GM12878 (cell line): ENCODE data around the gene IL17RA. TPM values are rescaled to one million over a fixed set of nuclear protein-coding genes. Genes with fewer than 3 reads are reported as not detected.

Experiments
- ATAC-seq: fragments of 200-7000 bp; cut with Tn5 transposase; 3 replicates; pipeline ENCODE4 v1.9.1; 2020; ENCODE audit warnings: mild to moderate bottlenecking, moderate library complexity
- BruUV-seq: library from RNA; stranded (reverse); fragments of 400-500 nt; replicated peaks from 2 replicates; lab custom pipeline; 2021; lab: Mats Ljungman, UMichigan
- CTCF ChIA-PET: fragments of 300-600 bp; sonication (Branson Sonifier 250); formaldehyde crosslinking; extraction: SDS; loops from one replicate; lab custom pipeline; 2021; ENCODE audit warnings: inconsistent platforms; lab: Yijun Ruan, JAX
- POLR2A ChIA-PET: fragments of 350-600 bp; formaldehyde crosslinking; extraction: SDS; loops from one replicate; lab custom pipeline; 2021; ENCODE audit warnings: inconsistent platforms; lab: Charles Lee
- RAD21 ChIA-PET: fragments of 300-600 bp; sonication (Branson Sonifier 250); formaldehyde crosslinking; loops from one replicate; lab custom pipeline; 2023; ENCODE audit warnings: antibody characterized with exemption; ENCODE audit not compliant: unreplicated experiment; lab: Charles Lee
- SMC1A ChIA-PET: fragments of 300-600 bp; sonication (Branson Sonifier 250); formaldehyde crosslinking; loops from one replicate; lab custom pipeline; 2023; ENCODE audit not compliant: unreplicated experiment, uncharacterized antibody; lab: Charles Lee
- DNase-seq: peaks from one replicate; pipeline ENCODE4 v3.0.0-alpha.2; 2011; ENCODE audit warnings: low read depth, low spot score
- FAIRE-seq: peaks from 3 replicates; lab custom pipeline; 2011; peaks lifted over from hg19 to GRCh38; lab: Jason Lieb, UNC
- H2AFZ ChIP-seq: 2 replicates; pipeline ENCODE4 v1.6.0; 2011; ENCODE audit warnings: low read depth, low read length, control low read depth; ENCODE audit not compliant: control insufficient read depth
- H3K27ac ChIP-seq: 2 replicates; pipeline ENCODE4 v1.5.1; 2011; ENCODE audit warnings: control low read depth; ENCODE audit not compliant: control insufficient read depth, insufficient read depth
- H3K27me3 ChIP-seq, 2 experiments: replicated peaks in 1 of 2; 2 replicates each; pipeline versions ENCODE4 v1.6.0 to v1.6.1; 2011; ENCODE audit warnings: low read length in 1 of 2; ENCODE audit not compliant: control insufficient read depth in 2 of 2, insufficient read depth in 2 of 2
- H3K36me3 ChIP-seq, 2 experiments: 2 replicates each; pipeline ENCODE4 v1.5.1; 2011; ENCODE audit warnings: low read length in 1 of 2; ENCODE audit not compliant: control insufficient read depth in 2 of 2, insufficient read depth in 2 of 2
- H3K4me1 ChIP-seq: 2 replicates; pipeline ENCODE4 v1.6.1; 2011; ENCODE audit warnings: mild to moderate bottlenecking, low read length, moderate library complexity, mixed read lengths; ENCODE audit not compliant: control insufficient read depth, insufficient read depth
- H3K4me2 ChIP-seq: 2 replicates; pipeline ENCODE4 v1.6.0; 2011; ENCODE audit warnings: control low read depth; ENCODE audit not compliant: control insufficient read depth, insufficient read depth
- H3K4me3 ChIP-seq: fragments of 200-600 bp; sonication (generic); 2 replicates; pipeline ENCODE4 v1.5.1; 2016
- H3K79me2 ChIP-seq: 2 replicates; pipeline ENCODE4 v1.6.0; 2011; ENCODE audit warnings: low read length; ENCODE audit not compliant: control insufficient read depth, insufficient read depth
- H3K9ac ChIP-seq: 2 replicates; pipeline ENCODE4 v1.8.0; 2011; ENCODE audit warnings: low read length, control low read depth, mixed read lengths; ENCODE audit not compliant: control insufficient read depth, insufficient read depth
- H3K9me3 ChIP-seq: replicated peaks from 3 replicates; pipeline ENCODE4 v1.5.1; 2011; ENCODE audit warnings: mild to moderate bottlenecking, low read length; ENCODE audit not compliant: control insufficient read depth, insufficient read depth
- H4K20me1 ChIP-seq: 2 replicates; pipeline ENCODE4 v1.6.0; 2011; ENCODE audit not compliant: control insufficient read depth, insufficient read depth
- BHLHE40 ChIP-seq, 2 experiments: fragments of 450-650 bp in 1 of 2; IDR thresholded peaks; 2 replicates each; pipeline ENCODE4 v1.6.1; 2011 to 2017; ENCODE audit warnings: low read depth in 2 of 2, borderline replicate concordance in 1 of 2, improper control_type of control experiment in 1 of 2, low read length in 1 of 2, mild to moderate bottlenecking in 1 of 2
- BRCA1 ChIP-seq: IDR thresholded peaks from 2 replicates; pipeline ENCODE4 v1.6.1; 2011; ENCODE audit warnings: low read depth, low read length, improper control_type of control experiment
- DPF2 ChIP-seq: fragments of 450-650 bp; IDR thresholded peaks from 2 replicates; pipeline ENCODE4 v1.6.1; 2017; ENCODE audit warnings: mild to moderate bottlenecking
- EED ChIP-seq: sonication (generic); IDR thresholded peaks from 2 replicates; pipeline ENCODE4 v1.6.1; 2016; ENCODE audit warnings: antibody characterized with exemption, low read depth
- EP300 ChIP-seq, 2 experiments: fragments of 150-350 bp in 1 of 2; IDR thresholded peaks; 2 replicates each; pipeline ENCODE4 v1.6.1; 2011 to 2012; ENCODE audit warnings: low read depth in 2 of 2, low read length in 2 of 2, borderline replicate concordance in 1 of 2, improper control_type of control experiment in 1 of 2, inconsistent platforms in 1 of 2; ENCODE audit not compliant: control insufficient read depth in 1 of 2
- MEF2B ChIP-seq: fragments of 450-650 bp; IDR thresholded peaks from 2 replicates; pipeline ENCODE4 v1.6.1; 2018; ENCODE audit warnings: mild to moderate bottlenecking, moderate library complexity; ENCODE audit not compliant: partially characterized antibody, poor library complexity, severe bottlenecking
- NFIC ChIP-seq: IDR thresholded peaks from 2 replicates; pipeline ENCODE4 v1.6.1; 2012; ENCODE audit warnings: low read depth, mild to moderate bottlenecking, inconsistent platforms, low read length, moderate library complexity
- POLR2AphosphoS5 ChIP-seq: IDR thresholded peaks from 2 replicates; pipeline ENCODE4 v1.6.1; 2011; ENCODE audit warnings: mild to moderate bottlenecking, low read length, inconsistent platforms
- POU2F2 ChIP-seq: IDR thresholded peaks from 3 replicates; pipeline ENCODE4 v1.6.1; 2011; ENCODE audit warnings: low read depth, mild to moderate bottlenecking, low read length, borderline replicate concordance
- TBL1XR1 ChIP-seq: IDR thresholded peaks from 2 replicates; pipeline ENCODE4 v1.6.1; 2012; ENCODE audit warnings: low read depth, low read length, improper control_type of control experiment
- ZNF622 ChIP-seq: fragments of 450-650 bp; IDR thresholded peaks from 2 replicates; pipeline ENCODE4 v1.6.1; 2017; ENCODE audit warnings: mild to moderate bottlenecking, inconsistent platforms
- WGBS: methylation state at CpG from one replicate; pipeline ENCODE4 v1.1.6; 2016; ENCODE audit warnings: low lambda C conversion rate; ENCODE audit not compliant: insufficient replicate concordance, insufficient coverage; ENCODE audit errors: missing lambda C conversion rate; 5-methylcytosine and 5-hydroxymethylcytosine counted together
- in situ Hi-C: fragments of 300-500 bp; cut with MboI; formaldehyde crosslinking; loops from 9 replicates; pipeline ENCODE4 v1.14.3; 2018; ENCODE audit warnings: mixed read lengths
- intact Hi-C: fragments of 100-400 bp; cut with micrococcal nuclease; formaldehyde crosslinking; loops from one replicate; pipeline ENCODE4 v1.14.2; 2022; ENCODE audit not compliant: unreplicated experiment
- polyA plus RNA-seq, 11 experiments: library from polyadenylated mRNA; depleted of rRNA in 4 of 11; unstranded in 6 of 11; stranded (reverse) in 5 of 11; fragments of >200 nt; fragmentation: Nextera tagmentation in 4 of 11; fragmentation: Illumina TruSeq in 1 of 11; extraction: Ambion mirVana in 4 of 11; extraction: Trizol in 1 of 11; gene quantifications; 1 replicate in 1 of 11; 2 replicates in 10 of 11; pipeline versions ENCODE4 v1.2.1 to v1.2.3, GENCODE V29; 2011 to 2016; ENCODE audit warnings: inconsistent platforms in 2 of 11, missing spikeins in 2 of 11, low read depth in 1 of 11
- total RNA-seq, 4 experiments: library from RNA; depleted of rRNA in 3 of 4; stranded (reverse); fragments of >200 nt in 3 of 4; fragmentation: Illumina TruSeq in 1 of 4; extraction: Trizol in 1 of 4; gene quantifications; 2 replicates each; pipeline versions ENCODE4 v1.2.1 to v1.2.3, GENCODE V29; 2013 to 2021
- TF ChIP-seq, protein P1 (sequence below): fragments of 450-650 bp; IDR thresholded peaks from 2 replicates; pipeline ENCODE4 v1.6.1; 2016; ENCODE audit warnings: mild to moderate bottlenecking

IL17RA gene
- total and polyA plus RNA-seq, 10 of the 15 experiments (the other 5 are each of a cell fraction or from before 2014, with no cell fraction given) = 0.71 to 10.2 (median 4.2) TPM

DNA sequence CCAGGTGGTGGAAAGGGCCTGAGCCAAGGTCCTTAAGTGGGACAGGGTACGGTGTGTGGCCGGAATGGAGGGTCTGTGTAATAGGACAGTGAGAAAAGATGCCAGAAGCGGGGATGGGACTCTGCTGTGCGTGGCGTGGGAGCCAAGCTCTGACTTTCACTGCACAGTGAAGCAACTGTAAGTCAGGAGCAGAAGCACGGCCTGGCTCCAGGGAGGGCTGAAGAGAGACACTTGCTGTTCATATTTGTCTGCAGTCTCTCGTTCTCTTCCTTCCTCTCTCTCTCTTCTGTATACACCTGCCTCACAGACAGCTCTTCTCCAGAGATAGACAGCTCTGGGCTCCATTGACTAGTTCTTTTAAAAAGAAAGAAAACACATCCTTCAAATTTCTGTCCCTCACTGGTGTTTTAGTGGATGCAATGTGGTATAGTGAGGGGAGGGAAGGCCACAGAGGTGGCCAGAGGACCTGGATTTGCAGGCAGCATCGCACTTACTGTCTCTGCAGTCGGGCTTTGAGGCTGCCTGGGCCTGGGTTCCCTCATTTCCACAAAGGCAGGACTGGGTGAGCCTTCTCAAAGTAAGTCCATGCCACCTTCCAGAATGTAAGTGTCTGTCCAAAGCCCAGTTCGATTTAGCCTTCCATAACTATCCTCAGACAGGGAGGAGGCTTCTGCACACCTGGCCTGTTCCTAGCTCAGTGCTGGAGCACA, 2.1 kb downstream of the IL17RA start:
- Histone ChIP-seq H3K79me2 (peaks cover 10% of the 10 kb centered on the region), H3K4me1 (peaks cover 19% of the 10 kb centered on the region), H2AFZ (no peak overlapping the region), H3K4me2 (peak overlapping the region; percentile 70), H3K36me3 (no peaks in the 10 kb centered on the region), H3K27ac (0 out of 2 replicates have a peak overlapping the region, but pooled peaks have one; percentile 31), H4K20me1 (no peaks in the 10 kb centered on the region), H3K9ac (no peak overlapping the region; the same call in 1 of the 2 replicates), H3K27me3 (no peaks in the 10 kb centered on the region), H3K9me3 (no peaks in the 10 kb centered on the region), H3K4me3 (peak overlapping the region; percentile 84; the same call in 1 of the 2 replicates)
- DNase-seq = no peak
- ChIA-PET RAD21 (no interaction called here), CTCF (interaction anchor here (1.9 to 2.0 kb wide), 2 partner anchors 85 to 415 kb away, joined by 7 to 9 read pairs; no protein-coding TSS in a partner anchor), SMC1A (interaction anchor here (1.0 to 3.0 kb wide), 3 partner anchors 10 to 13 kb away, joined by 3 to 7 read pairs (median 3); no protein-coding TSS in a partner anchor), POLR2A (no interaction called here)
- TF ChIP-seq POLR2AphosphoS5 (0 out of 2 replicates have a peak, but pooled peaks have one; percentile 9), ZNF622 (no peak)
- peak; percentile 90 for FAIRE-seq
- ATAC-seq = no peak
- in situ Hi-C loops (no loop called here), intact Hi-C loops (loop anchor here (1.0 to 10.0 kb wide), 2 partner anchors 72 to 282 kb away; partner anchors contain the start of gene HDHD5)
- WGBS = 80% methylated on average over 10 of the region's 10 CpGs
- no TSS peak for BruUV-seq

DNA sequence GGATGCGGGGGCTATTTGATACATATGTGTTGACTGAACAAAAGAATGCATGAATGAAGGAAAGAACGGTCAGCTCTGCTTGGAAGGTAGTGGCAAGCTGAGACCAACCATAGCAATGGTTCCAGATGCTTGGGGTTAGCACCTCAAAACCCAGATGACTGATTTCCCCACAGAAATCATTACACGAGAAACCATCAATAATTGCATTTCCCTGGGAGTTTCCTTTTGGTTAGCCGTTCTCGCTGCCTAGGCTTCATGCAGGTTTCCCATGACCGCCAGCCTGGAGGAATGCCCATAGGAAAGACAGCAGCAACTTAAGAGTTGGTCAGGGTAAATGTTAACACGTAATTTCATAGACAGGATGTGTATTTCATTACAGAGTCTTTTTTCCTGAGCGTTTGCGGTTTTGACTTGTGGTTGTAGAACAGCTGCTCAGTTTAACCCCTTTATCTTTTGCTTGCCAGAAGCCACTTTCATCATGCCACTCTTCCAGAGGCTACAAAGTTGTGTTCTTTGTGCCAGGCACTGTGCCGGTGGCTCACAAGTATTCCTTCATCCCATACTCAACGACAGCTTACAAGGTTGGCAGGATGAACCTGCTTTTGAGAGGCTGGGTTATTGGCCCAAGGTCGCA, 2.8 kb downstream of the IL17RA start:
- H3K4me1 ChIP-seq = peaks cover 19% of the 10 kb centered on the region
- 14% methylated on average over 12 of the region's 12 CpGs for WGBS
- no peaks in the 10 kb centered on the region for H3K36me3 ChIP-seq
- no peaks in the 10 kb centered on the region for H3K27me3 ChIP-seq
- no peaks in the 10 kb centered on the region for H3K9me3 ChIP-seq
- POLR2A ChIA-PET = interaction anchor here (0.6 kb wide), 1 partner anchor 25 kb away, joined by 5 read pairs; no protein-coding TSS in a partner anchor
- in situ Hi-C loops = no loop called here
- CTCF ChIA-PET = interaction anchor here (1.9 to 2.0 kb wide), 2 partner anchors 84 to 414 kb away, joined by 7 to 9 read pairs; no protein-coding TSS in a partner anchor
- H2AFZ ChIP-seq = no peak overlapping the region
- H4K20me1 ChIP-seq = no peaks in the 10 kb centered on the region
- no TSS peak for BruUV-seq
- peak overlapping the region; percentile 70 for H3K4me2 ChIP-seq
- intact Hi-C loops = loop anchor here (1.0 to 10.0 kb wide), 2 partner anchors 72 to 283 kb away; partner anchors contain the start of gene HDHD5
- SMC1A ChIA-PET = interaction anchor here (1.0 to 3.0 kb wide), 3 partner anchors 9 to 13 kb away, joined by 3 to 7 read pairs (median 3); no protein-coding TSS in a partner anchor
- ATAC-seq (peak; percentile 29), DNase-seq (peak; percentile 55), FAIRE-seq (peak; percentile 92)
- RAD21 ChIA-PET = no interaction called here
- no peak overlapping the region; the same call in 1 of the 2 replicates for H3K9ac ChIP-seq
- H3K4me3 ChIP-seq = peak overlapping the region; percentile 26; the same call in 1 of the 2 replicates
- H3K79me2 ChIP-seq = peaks cover 10% of the 10 kb centered on the region
- peak overlapping the region; percentile 31; the same call in 1 of the 2 replicates for H3K27ac ChIP-seq
- TF ChIP-seq POU2F2 = 0 out of 3 replicates have a peak, but pooled peaks have one; percentile 21
- peak; percentile 76 for TF ChIP-seq EED
- TF ChIP-seq MEF2B = peak; percentile 24
- TF ChIP-seq BRCA1 = no peak
- TF ChIP-seq BHLHE40 (IDR thresholded peaks at IDR 0.05; ENCODE audit: borderline replicate concordance in 1 of 2, low read depth in 2 of 2, low read length in 1 of 2) = 0 out of 4 replicates have a peak, but pooled peaks have one; percentile 5 to 39
- peak; percentile 60; the same call in 1 of the 2 replicates for TF ChIP-seq NFIC
- TF ChIP-seq TBL1XR1 = 0 out of 2 replicates have a peak, but pooled peaks have one; percentile 43
- 0 out of 2 replicates have a peak, but pooled peaks have one; percentile 60 for TF ChIP-seq DPF2
- TF ChIP-seq EP300 (IDR thresholded peaks at IDR 0.05; ENCODE audit: borderline replicate concordance in 1 of 2, control insufficient read depth in 1 of 2, low read depth in 2 of 2, low read length in 2 of 2) = peak in 1 of 2 experiments; percentile 54; a peak in 1 of 4 replicates
- TF ChIP-seq, protein P1, sequence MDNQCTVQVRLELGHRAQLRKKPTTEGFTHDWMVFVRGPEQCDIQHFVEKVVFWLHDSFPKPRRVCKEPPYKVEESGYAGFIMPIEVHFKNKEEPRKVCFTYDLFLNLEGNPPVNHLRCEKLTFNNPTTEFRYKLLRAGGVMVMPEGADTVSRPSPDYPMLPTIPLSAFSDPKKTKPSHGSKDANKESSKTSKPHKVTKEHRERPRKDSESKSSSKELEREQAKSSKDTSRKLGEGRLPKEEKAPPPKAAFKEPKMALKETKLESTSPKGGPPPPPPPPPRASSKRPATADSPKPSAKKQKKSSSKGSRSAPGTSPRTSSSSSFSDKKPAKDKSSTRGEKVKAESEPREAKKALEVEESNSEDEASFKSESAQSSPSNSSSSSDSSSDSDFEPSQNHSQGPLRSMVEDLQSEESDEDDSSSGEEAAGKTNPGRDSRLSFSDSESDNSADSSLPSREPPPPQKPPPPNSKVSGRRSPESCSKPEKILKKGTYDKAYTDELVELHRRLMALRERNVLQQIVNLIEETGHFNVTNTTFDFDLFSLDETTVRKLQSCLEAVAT = peak; percentile 84
